K562 (cell line): ENCODE measurements around the gene PRIM1. TPM values are rescaled to one million over a fixed set of nuclear protein-coding genes. Genes with fewer than 3 reads are reported as not detected.

ENCODE experiments used
- CREBBP ChIP-seq: IDR thresholded peaks from one replicate; pipeline ENCODE4 v1.6.1; 2012; ENCODE audit warnings: low read depth, mild to moderate bottlenecking, control low read depth, inconsistent platforms, low read length
- CSDE1 ChIP-seq, 2 experiments: fragments of 450-650 bp; IDR thresholded peaks; 2 replicates each; pipeline ENCODE4 v1.6.1; 2016; ENCODE audit warnings: mild to moderate bottlenecking in 1 of 2
- ERF ChIP-seq: fragments of 450-650 bp; formaldehyde crosslinking; IDR thresholded peaks from 2 replicates; pipeline ENCODE4 v1.4.0; 2020; ENCODE audit warnings: mild to moderate bottlenecking, mixed read lengths
- ETS1 ChIP-seq: conservative IDR thresholded peaks from 2 replicates; pipeline ENCODE4 v1.6.1; 2011; ENCODE audit warnings: low read depth, mild to moderate bottlenecking, low read length; ENCODE audit not compliant: control insufficient read depth
- GATAD2A ChIP-seq: fragments of 450-650 bp; IDR thresholded peaks from 2 replicates; pipeline ENCODE4 v1.6.1; 2017
- HDGF ChIP-seq: fragments of 450-650 bp; IDR thresholded peaks from 2 replicates; pipeline ENCODE4 v1.6.1; 2016
- HMGN3 ChIP-seq: IDR thresholded peaks from 2 replicates; pipeline ENCODE4 v1.6.1; 2011; ENCODE audit warnings: borderline replicate concordance, low read depth, mild to moderate bottlenecking, mixed read lengths, low read length; ENCODE audit not compliant: insufficient read length; ENCODE audit errors: extremely low read depth
- JUNB ChIP-seq: fragments of 450-650 bp; formaldehyde crosslinking; conservative IDR thresholded peaks from 2 replicates; pipeline ENCODE4 v1.4.0; 2020; ENCODE audit warnings: mild to moderate bottlenecking
- KAT2B ChIP-seq: IDR thresholded peaks from one replicate; pipeline ENCODE4 v1.6.1; 2012; ENCODE audit warnings: low read depth, mild to moderate bottlenecking, control low read depth, inconsistent platforms, low read length, moderate library complexity
- MXI1 ChIP-seq: IDR thresholded peaks from 2 replicates; pipeline ENCODE4 v1.6.1; 2011; ENCODE audit warnings: low read depth, mild to moderate bottlenecking, improper control_type of control experiment, low read length
- NBN ChIP-seq: fragments of 450-650 bp; IDR thresholded peaks from 2 replicates; pipeline ENCODE4 v1.6.1; 2016; ENCODE audit warnings: low read depth, mild to moderate bottlenecking
- NFE2L1 ChIP-seq: fragments of 450-650 bp; IDR thresholded peaks from 2 replicates; pipeline ENCODE4 v1.6.1; 2016; ENCODE audit warnings: missing genetic modification characterization, low read depth, mild to moderate bottlenecking, missing compliant biosample characterization, moderate library complexity, borderline replicate concordance
- NR2C1 ChIP-seq, 2 experiments: fragments of 450-650 bp; IDR thresholded peaks; 2 replicates each; pipeline ENCODE4 v1.6.1; 2017; ENCODE audit warnings: mild to moderate bottlenecking in 2 of 2, antibody characterized with exemption in 1 of 2, inconsistent platforms in 1 of 2, missing compliant biosample characterization in 1 of 2, missing genetic modification characterization in 1 of 2
- OTX1 ChIP-seq: fragments of 450-650 bp; formaldehyde crosslinking; IDR thresholded peaks from 2 replicates; pipeline ENCODE4 v1.4.0; 2022; ENCODE audit warnings: mild to moderate bottlenecking
- PCBP1 ChIP-seq: fragments of 200-400 bp; formaldehyde crosslinking; IDR thresholded peaks from 2 replicates; pipeline ENCODE4 v1.6.1; 2018; ENCODE audit warnings: mild to moderate bottlenecking, low read depth, low read length; ENCODE audit not compliant: poor library complexity, severe bottlenecking
- POLR2B ChIP-seq: fragments of 450-650 bp; IDR thresholded peaks from 2 replicates; pipeline ENCODE4 v1.6.1; 2018; ENCODE audit warnings: low read depth; ENCODE audit not compliant: partially characterized antibody
- SMAD4 ChIP-seq: fragments of 250-450 bp; sonication (Bioruptor Pico); conservative IDR thresholded peaks from 2 replicates; pipeline ENCODE4 v1.8.0; 2021; ENCODE audit warnings: inconsistent platforms, mild to moderate bottlenecking, moderate library complexity
- SMARCB1 ChIP-seq: IDR thresholded peaks from 2 replicates; pipeline ENCODE4 v1.6.1; 2011; ENCODE audit warnings: improper control_type of control experiment, low read depth; ENCODE audit not compliant: insufficient read length
- SOX6 ChIP-seq: fragments of 450-650 bp; IDR thresholded peaks from 2 replicates; pipeline ENCODE4 v1.6.1; 2014; ENCODE audit warnings: mild to moderate bottlenecking
- STAG1 ChIP-seq: sonication (generic); formaldehyde crosslinking; IDR thresholded peaks from 2 replicates; pipeline ENCODE4 v1.5.0; 2020; ENCODE audit warnings: missing genetic modification reagents, borderline replicate concordance
- TAF15 ChIP-seq: fragments of 200-400 bp; formaldehyde crosslinking; IDR thresholded peaks from 2 replicates; pipeline ENCODE4 v1.6.1; 2017; ENCODE audit warnings: mild to moderate bottlenecking, low read depth, low read length, moderate library complexity
- THRAP3 ChIP-seq: fragments of 450-650 bp; IDR thresholded peaks from 2 replicates; pipeline ENCODE4 v1.6.1; 2016; ENCODE audit warnings: mild to moderate bottlenecking, inconsistent platforms, borderline replicate concordance
- XRCC4 ChIP-seq: IDR thresholded peaks from one replicate; pipeline ENCODE4 v1.6.1; 2011; ENCODE audit not compliant: insufficient read depth, insufficient read length; ENCODE audit errors: extremely low read depth
- ZFPM2 ChIP-seq: fragments of 250-450 bp; sonication (Bioruptor Pico); IDR thresholded peaks from 2 replicates; pipeline ENCODE4 v1.5.1; 2022; ENCODE audit warnings: mild to moderate bottlenecking
- ZNF174 ChIP-seq: fragments of 250-450 bp; sonication (Bioruptor Pico); IDR thresholded peaks from 2 replicates; pipeline ENCODE4 v1.4.0; 2020; ENCODE audit warnings: mild to moderate bottlenecking
- ZNF184 ChIP-seq: sonication (generic); formaldehyde crosslinking; IDR thresholded peaks from 2 replicates; pipeline ENCODE4 v1.5.0; 2020; ENCODE audit warnings: missing genetic modification reagents
- ZNF197 ChIP-seq: fragments of 200-800 bp; sonication (Bioruptor generic); IDR thresholded peaks from 2 replicates; pipeline ENCODE4 v1.6.1; 2016; ENCODE audit warnings: low read depth, missing genetic modification characterization, missing compliant biosample characterization
- ZNF395 ChIP-seq: fragments of 200-800 bp; sonication (Bioruptor generic); IDR thresholded peaks from 2 replicates; pipeline ENCODE4 v1.6.1; 2017; ENCODE audit warnings: missing genetic modification characterization, missing compliant biosample characterization
- polyA plus RNA-seq, 8 experiments: library from polyadenylated mRNA; depleted of rRNA in 4 of 8; stranded (reverse) in 5 of 8; unstranded in 3 of 8; fragments of >200 nt; fragmentation: Nextera tagmentation in 2 of 8; fragmentation: Illumina TruSeq in 1 of 8; extraction: Ambion mirVana in 2 of 8; extraction: Trizol in 1 of 8; gene quantifications; 2 replicates each; pipeline versions ENCODE4 v1.2.1 to v1.2.3, GENCODE V29; 2011 to 2014; ENCODE audit warnings: inconsistent platforms in 1 of 8, missing spikeins in 1 of 8
- total RNA-seq, 7 experiments: library from RNA; depleted of rRNA in 6 of 7; stranded (reverse); fragments of >200 nt in 6 of 7; fragmentation: Illumina TruSeq in 2 of 7; extraction: Trizol in 2 of 7; gene quantifications; 2 replicates each; pipeline versions ENCODE4 v1.2.1 to v1.2.3, GENCODE V29; 2011 to 2021; ENCODE audit warnings: low replicate concordance in 1 of 7

The PRIM1 gene
- total and polyA plus RNA-seq, 9 of the 15 experiments (the other 6 are each of a cell fraction or from before 2014, with no cell fraction given): 67.2 to 179 (median 140) TPM

GRCh38 chr12:56687223-56688128, 64.6 kb downstream of the PRIM1 start (continued):
- TF ChIP-seq NFE2L1 (tag) (no peak), KAT2B (no peak), OTX1 (CRISPR knock-in tag) (no peak), GATAD2A (no peak), JUNB (CRISPR knock-in tag) (no peak), XRCC4 (no peak), HDGF (no peak), NR2C1 (IDR thresholded peaks at IDR 0.05) (no peak), NR2C1 (tag; IDR thresholded peaks at IDR 0.05) (no peak), PCBP1 (peak; percentile 69), ZNF395 (no peak), CSDE1 (IDR thresholded peaks at IDR 0.05) (no peak), THRAP3 (no peak), MXI1 (peak; percentile 33; the same call in 1 of the 2 replicates), CREBBP (no peak), HMGN3 (peak; percentile 47), ZNF184 (no peak), NBN (no peak), SMAD4 (CRISPR knock-in tag) (peak; percentile 24), ZNF174 (CRISPR knock-in tag) (no peak), TAF15 (no peak), SOX6 (0 out of 2 replicates have a peak, but pooled peaks have one; percentile 25), STAG1 (CRISPR knock-in tag) (0 out of 2 replicates have a peak, but pooled peaks have one; percentile 43), ETS1 (0 out of 2 replicates have a peak, but pooled peaks have one; percentile 23), SMARCB1 (no peak), POLR2B (peak; percentile 21), ZNF197 (CRISPR knock-in tag) (no peak), ZFPM2 (CRISPR knock-in tag) (peak; percentile 70; the same call in 1 of the 2 replicates), ERF (CRISPR knock-in tag) (0 out of 2 replicates have a peak, but pooled peaks have one; percentile 67)
